ENCODE measurements around the gene DCLK3. TPM values are rescaled to one million over a fixed set of nuclear protein-coding genes. Genes with fewer than 3 reads are reported as not detected.

Gene DCLK3
- total RNA-seq, 2 donors from 2014 or later: 2.1 to 3.9 TPM

- TF ChIP-seq CTCF (conservative IDR thresholded peaks at IDR 0.05): no peak
- no peak for DNase-seq
- WGBS, 2 experiments (ENCODE audit: insufficient coverage in 1 of 2, insufficient read length in 1 of 2): 92 to 95% methylated on average over 3 to 4 of the region's 4 CpGs
- Mint-ChIP-seq H3K4me3 (no peak overlapping the region), H3K27me3 (ENCODE audit: insufficient read depth) (peaks cover 4% of the 10 kb centered on the region), H3K27ac (no peak overlapping the region), H3K36me3 (ENCODE audit: low read depth) (no peaks in the 10 kb centered on the region), H3K9me3 (no peaks in the 10 kb centered on the region), H3K4me1 (no peaks in the 10 kb centered on the region)
- Histone ChIP-seq H3K4me3 (ENCODE audit: low read length) (no peak overlapping the region), H3K4me1 (ENCODE audit: control insufficient read depth, insufficient read depth, low read length) (no peaks in the 10 kb centered on the region), H3K36me3 (ENCODE audit: control insufficient read depth, insufficient read depth, low read length) (no peaks in the 10 kb centered on the region), H3K9ac (ENCODE audit: extremely low read depth, low read length, poor library complexity, severe bottlenecking) (no peak overlapping the region), H3K27me3 (ENCODE audit: control insufficient read depth, insufficient read depth, low read length, poor library complexity, severe bottlenecking) (no peaks in the 10 kb centered on the region), H3K9me3 (ENCODE audit: control insufficient read depth, low read length) (no peaks in the 10 kb centered on the region), H3K27ac (ENCODE audit: low read depth, low read length) (no peak overlapping the region)
These were observed 60.1 kb downstream of the DCLK3 start for GRCh38 chr3:36704280-36704679.

- Mint-ChIP-seq H3K27ac (no peak overlapping the region), H3K4me1 (no peaks in the 10 kb centered on the region), H3K27me3 (ENCODE audit: insufficient read depth) (peaks cover 2% of the 10 kb centered on the region), H3K36me3 (ENCODE audit: low read depth) (no peaks in the 10 kb centered on the region), H3K9me3 (no peaks in the 10 kb centered on the region), H3K4me3 (no peak overlapping the region)
- Histone ChIP-seq H3K27me3 (ENCODE audit: control insufficient read depth, insufficient read depth, low read length, poor library complexity, severe bottlenecking) (no peaks in the 10 kb centered on the region), H3K36me3 (ENCODE audit: control insufficient read depth, insufficient read depth, low read length) (no peaks in the 10 kb centered on the region), H3K4me3 (ENCODE audit: low read length) (no peak overlapping the region), H3K9me3 (ENCODE audit: control insufficient read depth, low read length) (no peaks in the 10 kb centered on the region), H3K9ac (ENCODE audit: extremely low read depth, low read length, poor library complexity, severe bottlenecking) (no peak overlapping the region), H3K4me1 (ENCODE audit: control insufficient read depth, insufficient read depth, low read length) (no peaks in the 10 kb centered on the region), H3K27ac (ENCODE audit: low read depth, low read length) (no peak overlapping the region)
- 90 to 91% methylated on average over 2 of the region's 2 CpGs for WGBS, 2 experiments (ENCODE audit: insufficient coverage in 1 of 2, insufficient read length in 1 of 2)
- DNase-seq: no peak
- no peak for TF ChIP-seq CTCF (conservative IDR thresholded peaks at IDR 0.05)
These were observed 63.1 kb downstream of the DCLK3 start for GRCh38 chr3:36701249-36701572.

GRCh38 chr3:36700537-36701248 lies 63.7 kb downstream of the DCLK3 start:
- H3K36me3 Mint-ChIP-seq (ENCODE audit: low read depth): no peaks in the 10 kb centered on the region
- 23% methylated on average over 3 of the region's 3 CpGs; no CpG with 5 or more reads in 1 of the 2 experiments for WGBS, 2 experiments (ENCODE audit: insufficient coverage in 1 of 2, insufficient read length in 1 of 2)

More at GRCh38 chr3:36700537-36701248, 63.7 kb downstream of the DCLK3 start:
- H3K9ac ChIP-seq (ENCODE audit: extremely low read depth, low read length, poor library complexity, severe bottlenecking): no peak overlapping the region
- no peak overlapping the region for H3K27ac ChIP-seq (ENCODE audit: low read depth, low read length)
- no peaks in the 10 kb centered on the region for H3K36me3 ChIP-seq (ENCODE audit: control insufficient read depth, insufficient read depth, low read length)
- no peaks in the 10 kb centered on the region for H3K9me3 Mint-ChIP-seq
- no peak overlapping the region for H3K4me3 ChIP-seq (ENCODE audit: low read length)
- H3K4me1 ChIP-seq (ENCODE audit: control insufficient read depth, insufficient read depth, low read length): no peaks in the 10 kb centered on the region
- H3K27me3 Mint-ChIP-seq (ENCODE audit: insufficient read depth): peaks cover 2% of the 10 kb centered on the region
- H3K4me1 Mint-ChIP-seq: no peaks in the 10 kb centered on the region
- H3K9me3 ChIP-seq (ENCODE audit: control insufficient read depth, low read length): no peaks in the 10 kb centered on the region
- peak; percentile 84 for DNase-seq
- H3K27ac Mint-ChIP-seq: no peak overlapping the region
- no peak overlapping the region for H3K4me3 Mint-ChIP-seq
- TF ChIP-seq CTCF (conservative IDR thresholded peaks at IDR 0.05): peak; percentile 94
- no peaks in the 10 kb centered on the region for H3K27me3 ChIP-seq (ENCODE audit: control insufficient read depth, insufficient read depth, low read length, poor library complexity, severe bottlenecking)

Data from endodermal cell (in vitro differentiated cells).